GM06990 (cell line): ENCODE results near the gene PALM.
"Not testable (repeated sequence)": the region's sequence is repeated elsewhere in the genome, so short reads cannot be mapped to it uniquely, and the experiment has no call there.

Experiments used
- DNase-seq: peaks from one replicate; pipeline ENCODE4 v3.0.0-alpha.2; 2011; ENCODE audit not compliant: insufficient read length; ENCODE audit errors: extremely low read depth
- H3K27me3 ChIP-seq: replicated peaks from 2 replicates; pipeline ENCODE4 v1.6.0; 2011; ENCODE audit warnings: low read length; ENCODE audit not compliant: control insufficient read depth, insufficient read depth
- H3K36me3 ChIP-seq: 2 replicates; pipeline ENCODE4 v1.5.1; 2011; ENCODE audit warnings: low read length; ENCODE audit not compliant: control insufficient read depth, insufficient read depth
- H3K4me3 ChIP-seq: replicated peaks from 2 replicates; pipeline ENCODE4 v1.5.1; 2011; ENCODE audit warnings: low read depth, mild to moderate bottlenecking, control low read depth, low read length
- TF ChIP-seq, protein P1 (sequence below): IDR thresholded peaks from 2 replicates; pipeline ENCODE4 v1.5.1; 2011; ENCODE audit warnings: low read length, control low read depth, mild to moderate bottlenecking, inconsistent platforms; ENCODE audit not compliant: insufficient read depth, poor library complexity, severe bottlenecking

The PALM gene

DNA sequence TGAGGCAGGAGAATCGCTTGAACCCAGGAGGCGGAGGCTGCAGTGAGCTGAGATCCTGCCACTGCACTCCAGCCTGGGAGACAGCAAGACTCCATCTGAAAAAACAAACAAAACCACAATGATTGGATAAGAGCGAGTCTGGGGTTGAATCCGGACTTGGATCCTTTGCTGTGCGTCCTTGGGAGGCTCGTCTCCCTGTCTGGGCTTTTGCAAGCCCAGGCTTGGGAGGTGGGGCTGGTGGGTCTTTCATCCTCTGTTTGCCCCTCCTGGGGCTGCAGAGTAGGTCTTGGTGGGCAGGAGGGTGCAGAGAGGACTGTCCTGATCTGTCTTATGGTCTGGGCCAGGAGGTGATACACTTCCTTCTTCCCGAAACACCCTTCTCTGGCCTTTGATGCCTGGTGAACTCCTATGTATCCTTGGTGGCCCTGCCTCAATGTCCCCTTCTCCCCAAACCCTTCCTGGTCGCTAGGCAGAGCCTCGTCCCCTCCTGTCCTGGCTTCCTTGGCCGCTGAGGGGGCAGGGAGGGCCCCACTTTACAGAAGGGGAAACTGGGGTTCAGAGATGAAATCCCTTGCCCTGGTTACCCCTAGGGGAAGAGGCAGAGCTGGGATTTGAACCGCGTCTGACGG is 16.8 kb downstream of the PALM start:
- no peak for DNase-seq
- H3K4me3 ChIP-seq, result no peak overlapping the region
- TF ChIP-seq, protein P1, sequence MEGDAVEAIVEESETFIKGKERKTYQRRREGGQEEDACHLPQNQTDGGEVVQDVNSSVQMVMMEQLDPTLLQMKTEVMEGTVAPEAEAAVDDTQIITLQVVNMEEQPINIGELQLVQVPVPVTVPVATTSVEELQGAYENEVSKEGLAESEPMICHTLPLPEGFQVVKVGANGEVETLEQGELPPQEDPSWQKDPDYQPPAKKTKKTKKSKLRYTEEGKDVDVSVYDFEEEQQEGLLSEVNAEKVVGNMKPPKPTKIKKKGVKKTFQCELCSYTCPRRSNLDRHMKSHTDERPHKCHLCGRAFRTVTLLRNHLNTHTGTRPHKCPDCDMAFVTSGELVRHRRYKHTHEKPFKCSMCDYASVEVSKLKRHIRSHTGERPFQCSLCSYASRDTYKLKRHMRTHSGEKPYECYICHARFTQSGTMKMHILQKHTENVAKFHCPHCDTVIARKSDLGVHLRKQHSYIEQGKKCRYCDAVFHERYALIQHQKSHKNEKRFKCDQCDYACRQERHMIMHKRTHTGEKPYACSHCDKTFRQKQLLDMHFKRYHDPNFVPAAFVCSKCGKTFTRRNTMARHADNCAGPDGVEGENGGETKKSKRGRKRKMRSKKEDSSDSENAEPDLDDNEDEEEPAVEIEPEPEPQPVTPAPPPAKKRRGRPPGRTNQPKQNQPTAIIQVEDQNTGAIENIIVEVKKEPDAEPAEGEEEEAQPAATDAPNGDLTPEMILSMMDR, result no peak
- H3K27me3 ChIP-seq, result no peaks in the 10 kb centered on the region
- H3K36me3 ChIP-seq, result no peaks in the 10 kb centered on the region

DNA sequence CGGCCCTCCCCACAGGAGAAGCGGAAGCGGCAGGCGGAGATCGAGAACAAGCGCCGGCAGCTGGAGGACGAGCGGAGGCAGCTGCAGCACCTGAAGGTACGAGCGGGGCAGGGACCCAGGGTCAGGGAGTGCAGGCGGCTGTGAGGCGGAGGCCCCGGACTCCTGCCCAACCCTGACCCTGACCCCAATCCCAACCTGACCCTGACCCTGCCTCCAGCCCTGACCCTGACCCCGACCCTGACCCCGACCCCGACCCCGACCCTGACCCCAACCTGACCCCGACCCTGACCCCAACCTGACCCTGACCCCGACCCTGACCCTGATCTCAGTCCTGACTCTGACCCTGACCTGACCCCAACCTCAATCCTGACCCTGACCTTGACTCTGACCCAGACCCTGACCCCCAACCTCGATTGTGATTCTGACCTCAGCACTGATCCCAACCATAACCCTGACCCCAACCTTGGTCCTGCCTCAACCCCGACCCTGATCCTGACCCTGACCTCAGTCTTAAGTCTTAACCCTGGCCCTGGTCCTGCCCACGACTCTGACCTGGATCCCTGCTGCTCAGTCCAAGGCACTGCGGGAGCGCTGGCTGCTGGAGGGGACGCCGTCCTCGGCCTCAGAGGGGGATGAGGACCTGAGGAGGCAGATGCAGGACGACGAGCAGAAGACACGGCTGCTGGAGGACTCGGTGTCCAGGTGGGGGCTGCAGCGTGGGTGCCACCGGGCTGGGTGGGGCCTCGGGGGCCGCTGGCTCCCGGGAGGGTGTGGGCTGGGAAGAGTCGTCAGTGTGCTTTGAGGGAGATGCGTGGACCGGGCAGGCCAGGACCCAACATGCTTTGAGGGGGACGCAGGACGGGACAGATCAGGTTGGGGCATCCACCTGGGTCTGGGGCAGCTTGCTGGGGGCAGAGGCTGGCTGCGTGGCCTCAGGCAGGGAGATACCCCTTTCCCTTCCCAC is 18.5 kb downstream of the PALM start:
- TF ChIP-seq, protein P1, result no peak
- H3K36me3 ChIP-seq, result no peaks in the 10 kb centered on the region
- no peak for DNase-seq
- no peaks in the 10 kb centered on the region for H3K27me3 ChIP-seq
- no peak overlapping the region for H3K4me3 ChIP-seq

DNA sequence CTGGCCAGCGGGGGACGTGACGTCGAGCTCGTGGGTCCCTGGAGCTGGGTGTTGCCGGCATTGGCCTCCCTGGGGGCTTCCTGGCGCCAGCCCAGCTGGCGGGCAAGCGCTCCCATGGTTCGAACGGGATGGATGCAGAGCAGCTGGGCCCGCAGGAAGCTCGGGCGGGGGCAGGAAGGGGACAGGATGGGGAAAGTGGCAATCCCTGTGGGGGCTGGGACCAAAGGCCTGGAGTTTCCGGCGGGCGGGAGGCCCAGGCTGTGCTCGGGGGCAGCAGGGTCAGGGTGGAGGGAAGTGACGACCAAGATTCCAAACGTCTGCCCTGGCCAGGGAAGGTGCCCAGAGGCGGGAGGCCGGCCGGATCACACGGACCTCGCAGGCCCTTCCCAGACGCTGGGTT is 19.3 kb downstream of the PALM start:
- no peak for DNase-seq
- TF ChIP-seq, protein P1, result no peak
- Histone ChIP-seq H3K36me3 (no peaks in the 10 kb centered on the region), H3K27me3 (no peaks in the 10 kb centered on the region), H3K4me3 (no peak overlapping the region)

DNA sequence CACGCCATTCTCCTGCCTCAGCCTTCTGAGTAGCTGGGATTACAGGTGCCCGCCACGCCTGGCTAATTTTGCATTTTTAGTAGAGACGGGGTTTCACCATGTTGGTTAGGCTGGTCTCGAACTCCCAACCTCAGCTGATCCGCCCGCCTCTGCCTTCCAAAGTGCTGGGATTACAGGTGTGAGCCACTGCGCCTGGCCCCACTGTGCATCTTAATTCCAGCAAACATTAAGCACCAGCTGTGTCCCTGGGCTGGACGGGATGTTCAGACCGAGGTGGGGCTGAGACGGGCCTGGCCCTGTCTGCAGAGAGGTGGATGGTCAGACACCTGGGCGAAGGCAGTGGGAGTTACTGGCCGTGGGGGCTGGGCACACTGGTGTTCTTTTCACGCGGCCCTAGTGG is 20.8 kb downstream of the PALM start:
- not testable (repeated sequence) for H3K27me3 ChIP-seq, H3K4me3 ChIP-seq, H3K36me3 ChIP-seq, DNase-seq

- no peaks in the 10 kb centered on the region for H3K27me3 ChIP-seq
- no peak overlapping the region for H3K4me3 ChIP-seq
- H3K36me3 ChIP-seq, result no peaks in the 10 kb centered on the region
- TF ChIP-seq, protein P1, result no peak
- no peak for DNase-seq
Observed at GRCh38 chr19:729965-730668, 21.4 kb downstream of the PALM start.

GRCh38 chr19:731000-731399 is 22.3 kb downstream of the PALM start:
- H3K27me3 ChIP-seq, result no peaks in the 10 kb centered on the region
- no peaks in the 10 kb centered on the region for H3K36me3 ChIP-seq
- DNase-seq, result no peak
- TF ChIP-seq, protein P1, result no peak
- H3K4me3 ChIP-seq, result no peak overlapping the region
